MM.1S (cell line): ENCODE data around the gene CFAP46.
"Not testable (repeated sequence)": the region's sequence is repeated elsewhere in the genome, so short reads cannot be mapped to it uniquely, and the experiment has no call there.

Experiments
- DNase-seq: peaks from one replicate; pipeline ENCODE4 v3.0.0-alpha.2; 2015
- H2AFZ ChIP-seq: fragments of 300-600 bp; sonication (generic); 2 replicates; pipeline ENCODE4 v1.6.0; 2016; ENCODE audit warnings: antibody characterized with exemption, low read length
- H3F3A ChIP-seq: fragments of 300-600 bp; sonication (generic); 2 replicates; pipeline ENCODE4 v1.6.1; 2016; ENCODE audit warnings: mild to moderate bottlenecking, antibody characterized with exemption, low read length, moderate library complexity, mixed read lengths; ENCODE audit not compliant: insufficient read depth
- H3K27ac ChIP-seq: fragments of 300-600 bp; sonication (generic); 2 replicates; pipeline ENCODE4 v1.5.1; 2016; ENCODE audit warnings: mild to moderate bottlenecking, low read length
- H3K27me3 ChIP-seq: fragments of 300-600 bp; sonication (generic); replicated peaks from 2 replicates; pipeline ENCODE4 v1.6.0; 2016; ENCODE audit warnings: low read length; ENCODE audit not compliant: insufficient read depth
- H3K36me3 ChIP-seq: fragments of 300-600 bp; sonication (generic); replicated peaks from 2 replicates; pipeline ENCODE4 v1.6.1; 2016; ENCODE audit warnings: mild to moderate bottlenecking, low read length, mixed read lengths; ENCODE audit not compliant: insufficient read depth
- H3K4me1 ChIP-seq: fragments of 300-600 bp; sonication (generic); 2 replicates; pipeline ENCODE4 v1.6.1; 2016; ENCODE audit warnings: low read length, mixed read lengths
- H3K4me2 ChIP-seq: fragments of 300-600 bp; sonication (generic); 2 replicates; pipeline ENCODE4 v1.6.0; 2016; ENCODE audit warnings: low read depth, low read length
- H3K4me3 ChIP-seq: fragments of 300-600 bp; sonication (generic); 2 replicates; pipeline ENCODE4 v1.5.1; 2016; ENCODE audit warnings: low read length, mixed read lengths
- H3K79me2 ChIP-seq: fragments of 300-600 bp; sonication (generic); 2 replicates; pipeline ENCODE4 v1.6.1; 2016; ENCODE audit warnings: mixed run types, low read length, mixed read lengths
- H3K9ac ChIP-seq: fragments of 300-600 bp; sonication (generic); 2 replicates; pipeline ENCODE4 v1.6.1; 2016; ENCODE audit warnings: low read length, mixed read lengths
- H3K9me2 ChIP-seq: fragments of 300-600 bp; sonication (generic); replicated peaks from 2 replicates; pipeline ENCODE4 v1.6.1; 2016; ENCODE audit warnings: mild to moderate bottlenecking, low read length, mixed read lengths; ENCODE audit not compliant: insufficient read depth
- H3K9me3 ChIP-seq: fragments of 300-600 bp; sonication (generic); replicated peaks from 2 replicates; pipeline ENCODE4 v1.6.1; 2016; ENCODE audit warnings: mild to moderate bottlenecking, low read length, mixed read lengths; ENCODE audit not compliant: insufficient read depth
- H4K20me1 ChIP-seq: fragments of 300-600 bp; sonication (generic); 2 replicates; pipeline ENCODE4 v1.6.1; 2016; ENCODE audit warnings: mild to moderate bottlenecking, low read length, moderate library complexity, mixed read lengths; ENCODE audit not compliant: insufficient read depth
- EZH2 ChIP-seq: fragments of 300-600 bp; sonication (generic); optimal IDR thresholded peaks from 2 replicates; pipeline ENCODE3; 2017; ENCODE audit warnings: low read depth, mild to moderate bottlenecking, antibody characterized with exemption, low read length, mixed read lengths
- EZH2phosphoT487 ChIP-seq: fragments of 300-600 bp; sonication (generic); IDR thresholded peaks from 2 replicates; pipeline ENCODE4 v1.6.1; 2018; ENCODE audit warnings: antibody characterized with exemption, low read length
- TF ChIP-seq, protein P1 (sequence below): fragments of 300-600 bp; sonication (generic); IDR thresholded peaks from 2 replicates; pipeline ENCODE4 v1.5.1; 2016; ENCODE audit warnings: antibody characterized with exemption, low read length, mixed read lengths

The CFAP46 gene

GRCh38 chr10:132899054-132899750 lies 43.2 kb downstream of the CFAP46 start:
- Histone ChIP-seq H3K9me2 (no peaks in the 10 kb centered on the region), H3K4me2 (no peak overlapping the region), H4K20me1 (no peaks in the 10 kb centered on the region), H3K9ac (no peak overlapping the region), H3K9me3 (no peaks in the 10 kb centered on the region), H3K36me3 (no peaks in the 10 kb centered on the region), H3K27me3 (peaks cover 23% of the 10 kb centered on the region), H3K4me1 (no peaks in the 10 kb centered on the region), H3K79me2 (no peaks in the 10 kb centered on the region), H2AFZ (no peak overlapping the region), H3K27ac (no peak overlapping the region), H3F3A (no peaks in the 10 kb centered on the region), H3K4me3 (no peak overlapping the region)
- no peak for DNase-seq
- TF ChIP-seq EZH2phosphoT487 (no peak), EZH2 (no peak)
- TF ChIP-seq, protein P1, sequence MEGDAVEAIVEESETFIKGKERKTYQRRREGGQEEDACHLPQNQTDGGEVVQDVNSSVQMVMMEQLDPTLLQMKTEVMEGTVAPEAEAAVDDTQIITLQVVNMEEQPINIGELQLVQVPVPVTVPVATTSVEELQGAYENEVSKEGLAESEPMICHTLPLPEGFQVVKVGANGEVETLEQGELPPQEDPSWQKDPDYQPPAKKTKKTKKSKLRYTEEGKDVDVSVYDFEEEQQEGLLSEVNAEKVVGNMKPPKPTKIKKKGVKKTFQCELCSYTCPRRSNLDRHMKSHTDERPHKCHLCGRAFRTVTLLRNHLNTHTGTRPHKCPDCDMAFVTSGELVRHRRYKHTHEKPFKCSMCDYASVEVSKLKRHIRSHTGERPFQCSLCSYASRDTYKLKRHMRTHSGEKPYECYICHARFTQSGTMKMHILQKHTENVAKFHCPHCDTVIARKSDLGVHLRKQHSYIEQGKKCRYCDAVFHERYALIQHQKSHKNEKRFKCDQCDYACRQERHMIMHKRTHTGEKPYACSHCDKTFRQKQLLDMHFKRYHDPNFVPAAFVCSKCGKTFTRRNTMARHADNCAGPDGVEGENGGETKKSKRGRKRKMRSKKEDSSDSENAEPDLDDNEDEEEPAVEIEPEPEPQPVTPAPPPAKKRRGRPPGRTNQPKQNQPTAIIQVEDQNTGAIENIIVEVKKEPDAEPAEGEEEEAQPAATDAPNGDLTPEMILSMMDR = no peak

- Histone ChIP-seq H3K4me3 (no peak overlapping the region), H3F3A (no peaks in the 10 kb centered on the region), H3K9ac (no peak overlapping the region), H2AFZ (no peak overlapping the region), H4K20me1 (no peaks in the 10 kb centered on the region), H3K36me3 (no peaks in the 10 kb centered on the region), H3K9me3 (no peaks in the 10 kb centered on the region), H3K79me2 (no peaks in the 10 kb centered on the region), H3K4me2 (no peak overlapping the region), H3K27me3 (peaks cover 30% of the 10 kb centered on the region), H3K27ac (no peak overlapping the region), H3K4me1 (no peaks in the 10 kb centered on the region), H3K9me2 (no peaks in the 10 kb centered on the region)
- TF ChIP-seq EZH2 (no peak), EZH2phosphoT487 (no peak)
- TF ChIP-seq, protein P1 = no peak
- DNase-seq = no peak
These were observed 43.8 kb downstream of the CFAP46 start for GRCh38 chr10:132898391-132899053.

- Histone ChIP-seq H4K20me1 (no peaks in the 10 kb centered on the region), H3K9me2 (no peaks in the 10 kb centered on the region), H3K27me3 (peaks cover 37% of the 10 kb centered on the region), H3K9ac (no peak overlapping the region), H3K4me3 (no peak overlapping the region), H3K4me2 (no peak overlapping the region), H2AFZ (no peak overlapping the region), H3K9me3 (no peaks in the 10 kb centered on the region), H3K27ac (no peak overlapping the region), H3K36me3 (no peaks in the 10 kb centered on the region), H3K4me1 (no peaks in the 10 kb centered on the region), H3K79me2 (no peaks in the 10 kb centered on the region), H3F3A (no peaks in the 10 kb centered on the region)
- TF ChIP-seq EZH2phosphoT487 = no peak
- TF ChIP-seq, protein P1 = no peak
- TF ChIP-seq EZH2 = no peak
- DNase-seq = no peak
These were observed 44.6 kb downstream of the CFAP46 start for GRCh38 chr10:132897516-132898381.

DNA sequence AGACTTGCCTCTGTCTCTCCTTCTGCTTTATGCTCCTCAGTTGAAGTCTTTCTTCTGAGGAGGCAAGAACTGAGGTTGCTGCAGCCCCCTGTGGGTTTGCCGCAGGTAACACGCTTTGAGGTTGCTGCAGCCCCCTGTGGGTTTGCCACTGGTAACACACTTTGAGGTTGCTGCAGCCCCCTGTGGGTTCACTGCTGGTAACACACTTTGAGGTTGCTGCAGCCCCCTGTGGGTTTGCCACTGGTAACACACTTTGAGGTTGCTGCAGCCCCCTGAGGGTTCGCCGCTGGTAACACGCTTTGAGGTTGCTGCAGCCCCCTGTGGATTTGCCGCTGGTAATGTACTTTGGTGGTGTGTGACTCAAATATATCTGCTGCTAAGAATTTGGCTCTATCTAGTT lies 48.6 kb downstream of the CFAP46 start:
- H3K9me2 ChIP-seq, H3K9me3 ChIP-seq, H3F3A ChIP-seq, DNase-seq, H4K20me1 ChIP-seq, H3K4me1 ChIP-seq, H3K36me3 ChIP-seq, H3K4me3 ChIP-seq, H3K4me2 ChIP-seq, H3K9ac ChIP-seq, H3K79me2 ChIP-seq, H3K27ac ChIP-seq, H2AFZ ChIP-seq: not testable (repeated sequence)
- H3K27me3 ChIP-seq = peaks cover 37% of the 10 kb centered on the region
